Colon (tissue), 2 donors: ENCODE results near the gene SWAP70.
"Not testable (repeated sequence)": the region's sequence is repeated elsewhere in the genome, so short reads cannot be mapped to it uniquely, and the experiment has no call there.

Source experiments
- FAIRE-seq: peaks from 2 replicates; lab custom pipeline; 2012; peaks lifted over from hg19 to GRCh38; lab: Jason Lieb, UNC
- donor health status: control.
- donor health status: control.

The SWAP70 gene

GRCh38 chr11:9722893-9723292 lies 59.0 kb downstream of the SWAP70 start:
- no peak for FAIRE-seq

- FAIRE-seq, result no peak
Observed at GRCh38 chr11:9726321-9727022, 62.6 kb downstream of the SWAP70 start.

GRCh38 chr11:9728058-9728457 lies 64.2 kb downstream of the SWAP70 start:
- no peak for FAIRE-seq

GRCh38 chr11:9731256-9731655 lies 67.4 kb downstream of the SWAP70 start:
- no peak for FAIRE-seq

GRCh38 chr11:9732453-9732852 lies 68.6 kb downstream of the SWAP70 start:
- FAIRE-seq, result no peak

DNA sequence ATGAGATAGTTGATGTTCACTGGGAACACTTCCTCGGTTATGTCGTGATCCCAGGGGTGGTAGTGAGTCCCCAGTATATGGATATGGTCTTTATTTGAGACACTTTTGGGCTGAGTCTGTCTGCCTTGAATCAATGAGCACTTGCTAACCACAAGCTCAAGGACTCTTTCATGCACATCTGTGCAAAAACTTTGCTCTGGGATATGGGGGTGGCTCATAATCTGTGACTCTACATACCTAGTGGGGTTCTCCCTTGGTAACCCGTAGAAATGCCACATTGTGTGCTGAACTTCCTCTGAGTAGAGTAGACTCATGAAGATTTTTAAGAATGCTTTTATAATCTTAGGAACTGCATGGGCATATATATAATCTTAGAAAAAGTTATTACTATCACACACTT lies 69.3 kb downstream of the SWAP70 start:
- FAIRE-seq, result no peak

DNA sequence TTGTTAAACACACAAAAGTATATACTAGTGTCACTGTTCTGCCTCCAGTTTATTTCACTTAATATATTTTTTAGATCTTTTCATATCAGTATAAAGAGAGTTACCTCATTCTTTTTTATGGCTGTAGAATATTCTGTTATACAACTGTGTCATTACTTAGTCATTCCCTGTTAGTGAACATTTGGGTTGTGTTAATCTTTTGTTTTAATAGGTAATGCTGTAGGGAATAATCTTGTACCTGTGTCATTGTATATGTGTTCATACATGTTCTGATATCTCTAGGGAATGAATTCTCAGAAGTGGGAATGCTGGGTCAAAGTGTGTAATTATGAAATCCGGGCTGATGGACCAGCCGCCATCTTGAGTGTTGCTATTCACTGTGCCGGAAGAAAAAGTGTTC lies 71.4 kb downstream of the SWAP70 start:
- no peak for FAIRE-seq

GRCh38 chr11:9735919-9736318 lies 72.0 kb downstream of the SWAP70 start:
- FAIRE-seq, result no peak

DNA sequence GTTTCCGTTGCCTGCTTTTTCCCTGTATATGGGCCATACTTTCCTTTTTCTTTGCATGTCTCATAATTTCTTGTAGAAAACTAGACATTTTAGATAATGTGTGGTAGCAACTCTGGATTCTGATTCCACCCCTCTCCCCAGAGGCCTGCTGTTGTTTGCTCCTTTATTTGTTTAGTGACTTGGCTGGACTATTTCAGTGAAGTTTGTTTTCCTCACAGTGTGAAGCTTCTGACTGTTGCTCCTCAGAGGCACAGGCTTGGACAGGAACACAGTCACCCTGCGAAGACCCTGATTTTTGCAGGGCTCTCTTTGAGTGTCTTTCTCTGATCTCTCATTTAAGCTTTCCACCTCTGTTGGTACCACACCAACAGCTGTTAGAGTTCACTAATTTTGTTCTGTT lies 72.5 kb downstream of the SWAP70 start:
- no peak for FAIRE-seq

DNA sequence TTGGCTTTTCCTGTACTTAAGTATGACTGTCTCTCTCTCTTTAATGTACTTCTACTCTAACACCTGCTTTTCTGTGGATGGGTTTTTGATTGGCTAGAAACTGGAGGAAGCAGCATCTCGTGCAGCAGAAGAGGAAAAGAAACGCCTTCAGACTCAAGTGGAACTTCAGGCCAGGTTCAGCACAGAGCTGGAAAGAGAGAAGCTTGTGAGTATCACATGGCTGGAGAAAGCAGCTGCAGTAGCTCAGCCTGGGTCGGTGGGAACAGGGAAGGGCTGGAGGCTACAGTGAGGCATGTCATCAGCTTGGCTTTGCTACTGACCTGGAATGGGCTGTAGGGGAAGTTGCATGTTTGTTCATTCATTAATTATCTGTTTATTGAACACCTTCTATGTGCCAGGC lies 74.2 kb downstream of the SWAP70 start:
- no peak for FAIRE-seq

GRCh38 chr11:9738707-9739106 lies 74.8 kb downstream of the SWAP70 start:
- FAIRE-seq, result no peak

GRCh38 chr11:9739123-9739900 lies 75.4 kb downstream of the SWAP70 start:
- FAIRE-seq, result no peak

GRCh38 chr11:9740202-9740883 lies 76.5 kb downstream of the SWAP70 start:
- no peak for FAIRE-seq

DNA sequence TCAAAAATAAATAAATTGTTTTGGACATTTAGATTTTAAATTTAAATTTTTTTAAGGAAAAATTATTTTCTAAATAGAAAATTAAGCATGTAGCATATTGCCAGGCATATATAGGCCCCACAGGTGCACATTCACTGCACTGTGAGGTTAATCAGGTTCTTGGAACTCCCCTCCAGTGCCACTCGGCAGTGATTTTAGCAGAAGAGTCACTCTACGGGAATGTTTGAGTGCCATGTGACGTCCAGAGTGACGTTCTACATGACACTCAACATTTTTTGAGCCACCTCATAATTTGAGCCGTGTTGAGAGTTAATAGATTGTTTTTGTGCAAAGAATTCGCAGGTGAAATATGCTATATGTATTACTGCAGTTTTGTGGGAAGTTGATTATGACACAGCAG lies 77.4 kb downstream of the SWAP70 start:
- FAIRE-seq, result no peak

DNA sequence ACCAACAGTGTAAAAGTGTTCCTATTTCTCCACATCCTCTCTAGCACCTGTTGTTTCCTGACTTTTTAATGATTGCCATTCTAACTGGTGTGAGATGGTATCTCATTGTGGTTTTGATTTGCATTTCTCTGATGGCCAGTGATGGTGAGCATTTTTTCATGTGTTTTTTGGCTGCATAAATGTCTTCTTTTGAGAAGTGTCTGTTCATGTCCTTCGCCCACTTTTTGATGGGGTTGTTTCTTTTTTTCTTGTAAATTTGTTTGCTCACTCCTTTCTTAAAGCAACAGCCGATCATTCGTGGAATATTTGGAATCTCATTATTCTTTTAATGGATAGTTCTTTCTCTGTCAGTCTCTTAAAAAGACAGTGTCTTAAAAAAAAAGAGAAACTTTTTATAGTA lies 79.6 kb downstream of the SWAP70 start:
- FAIRE-seq, result not testable (repeated sequence)

GRCh38 chr11:9745411-9746211 lies 81.7 kb downstream of the SWAP70 start:
- FAIRE-seq, result no peak

GRCh38 chr11:9747229-9747628 lies 83.4 kb downstream of the SWAP70 start:
- no peak for FAIRE-seq

DNA sequence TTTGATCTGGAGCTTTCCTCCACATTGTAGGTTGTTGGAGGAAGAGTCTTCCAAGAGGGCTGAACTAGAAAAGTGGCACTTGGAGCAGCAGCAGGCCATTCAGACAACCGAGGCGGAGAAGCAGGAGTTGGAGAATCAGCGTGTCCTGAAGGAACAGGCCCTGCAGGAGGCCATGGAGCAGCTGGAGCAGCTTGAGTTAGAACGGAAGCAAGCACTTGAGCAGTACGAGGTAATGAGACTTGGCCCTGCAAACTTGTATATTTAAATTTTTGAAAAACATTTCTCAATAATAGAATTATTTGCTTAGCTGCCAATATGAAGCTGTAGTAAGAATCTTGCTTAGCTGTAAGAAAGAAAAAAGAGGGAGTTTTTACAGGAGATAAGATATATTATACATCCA lies 84.0 kb downstream of the SWAP70 start:
- no peak for FAIRE-seq

DNA sequence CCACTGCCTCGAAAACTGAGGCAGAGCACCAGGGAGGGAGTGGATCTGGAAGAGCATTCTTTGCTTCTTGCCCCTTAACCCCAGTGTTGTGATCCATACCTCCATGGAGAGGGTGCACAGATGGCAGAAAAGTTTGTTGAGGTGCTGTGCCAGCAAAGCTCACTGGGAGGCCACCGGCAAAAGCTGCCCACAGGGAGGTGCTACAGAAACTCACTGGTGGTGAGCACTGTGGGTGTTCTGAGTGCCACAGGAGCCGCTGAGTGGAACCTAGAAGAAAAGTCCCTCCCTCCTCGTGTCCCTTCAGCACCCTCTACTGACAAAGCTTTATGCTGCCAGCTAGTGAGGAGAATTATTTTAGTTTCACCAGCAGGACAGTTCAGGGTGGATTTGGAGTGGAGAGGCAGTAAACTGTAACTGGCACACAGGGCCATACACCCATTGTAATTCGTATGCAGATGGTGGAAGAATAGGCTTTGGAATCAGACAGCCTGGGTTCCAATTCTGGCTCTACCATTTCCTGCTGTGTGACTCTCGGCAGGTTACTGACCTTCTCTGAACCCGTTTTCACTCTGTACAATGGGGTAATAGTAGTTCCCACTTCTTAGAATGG lies 84.6 kb downstream of the SWAP70 start:
- FAIRE-seq, result no peak

GRCh38 chr11:9750551-9750950 lies 86.7 kb downstream of the SWAP70 start:
- FAIRE-seq, result no peak

GRCh38 chr11:9752091-9752490 lies 88.2 kb downstream of the SWAP70 start:
- FAIRE-seq, result no peak

- no peak for FAIRE-seq
Observed at GRCh38 chr11:9753021-9753420, 89.1 kb downstream of the SWAP70 start.
